Activated CD8-positive, alpha-beta memory T cell treated with anti-CD3 and anti-CD28 coated beads, Interleukin-2, amount 10 ng/mL, durations not matched to agents 7 days and 5 days (primary cell): ENCODE data around the gene GNLY. TPM values are rescaled to one million over a fixed set of nuclear protein-coding genes. Genes with fewer than 3 reads are reported as not detected.

Experiments used
- ATAC-seq: fragments of 150-1000 bp; cut with Tn5 transposase; one replicate; pipeline ENCODE4 v1.10.0; 2021; ENCODE audit warnings: moderate library complexity
- CTCF ChIA-PET: fragments of 350-600 bp; sonication (Branson Sonifier 250); formaldehyde crosslinking; loops from one replicate; lab custom pipeline; 2021; ENCODE audit warnings: antibody characterized with exemption; lab: Charles Lee
- DNase-seq: peaks from one replicate; pipeline ENCODE4 v3.0.0-alpha.2; 2020
- H3K27ac Mint-ChIP-seq: one replicate; pipeline ENCODE4 v1.8.0; 2021; ENCODE audit warnings: mild to moderate bottlenecking, mixed read lengths
- H3K27me3 Mint-ChIP-seq: one replicate; pipeline ENCODE4 v1.8.0; 2021; ENCODE audit warnings: mixed read lengths
- H3K36me3 Mint-ChIP-seq: one replicate; pipeline ENCODE4 v1.8.0; 2021; ENCODE audit warnings: mild to moderate bottlenecking, mixed read lengths
- H3K4me1 Mint-ChIP-seq: one replicate; pipeline ENCODE4 v1.8.0; 2021; ENCODE audit warnings: mixed read lengths
- H3K4me3 Mint-ChIP-seq: one replicate; pipeline ENCODE4 v1.8.0; 2021; ENCODE audit warnings: mild to moderate bottlenecking, moderate library complexity, mixed read lengths
- H3K9me3 Mint-ChIP-seq: one replicate; pipeline ENCODE4 v1.8.0; 2022; ENCODE audit warnings: low read depth, mixed read lengths
- total RNA-seq, 2 experiments: library from RNA; stranded (reverse); gene quantifications; one replicate each; pipeline ENCODE4 v1.2.3, GENCODE V29; 2021

The GNLY gene
- total RNA-seq, 2 experiments from 2014 or later = 364 to 1,915 TPM

- Mint-ChIP-seq H3K27ac (no peak overlapping the region), H3K4me1 (peaks cover 9% of the 10 kb centered on the region), H3K4me3 (no peak overlapping the region), H3K9me3 (no peaks in the 10 kb centered on the region), H3K36me3 (no peaks in the 10 kb centered on the region), H3K27me3 (peaks cover 38% of the 10 kb centered on the region)
- CTCF ChIA-PET = interaction anchor here (0.6 to 2.5 kb wide), 16 partner anchors 10 to 726 kb away, joined by 3 to 93 read pairs (median 10); partner anchors contain the start of gene ATOH8
- ATAC-seq (no peak), DNase-seq (no peak)
Observed at GRCh38 chr2:85729825-85730510, 35.8 kb downstream of the GNLY start.

DNA sequence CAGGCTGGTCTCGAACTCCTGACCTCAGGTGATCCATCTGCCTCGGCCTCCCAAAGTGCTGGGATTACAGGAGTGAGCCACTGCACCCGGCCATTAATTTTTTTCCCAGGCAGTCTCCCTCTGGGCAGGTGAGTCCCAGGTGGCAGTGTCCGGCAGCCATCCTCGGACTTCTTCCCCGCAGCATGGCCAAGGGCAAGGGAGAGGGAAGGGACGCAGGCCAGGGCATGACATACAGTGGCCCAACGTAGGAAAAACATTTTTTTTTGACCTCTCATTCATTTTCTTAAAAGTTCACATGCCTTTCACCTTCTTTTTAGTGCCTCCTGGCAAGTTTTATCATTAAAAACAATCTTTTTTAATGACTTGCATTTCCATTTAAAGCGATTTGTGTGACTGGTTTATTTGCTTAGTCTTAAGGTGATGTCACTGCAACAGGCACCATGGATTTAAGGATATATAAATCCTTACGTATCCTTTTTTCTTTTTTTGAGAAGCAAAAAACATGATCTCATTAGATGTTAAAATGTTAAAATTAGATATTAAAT is 36.6 kb downstream of the GNLY start:
- peaks cover 9% of the 10 kb centered on the region for H3K4me1 Mint-ChIP-seq
- DNase-seq (no peak), ATAC-seq (no peak)
- H3K27me3 Mint-ChIP-seq = peaks cover 39% of the 10 kb centered on the region
- CTCF ChIA-PET = interaction anchor here (2.2 to 2.5 kb wide), 4 partner anchors 10 to 153 kb away, joined by 6 to 93 read pairs (median 18); no protein-coding TSS in a partner anchor
- no peaks in the 10 kb centered on the region for H3K9me3 Mint-ChIP-seq
- no peak overlapping the region for H3K27ac Mint-ChIP-seq
- no peak overlapping the region for H3K4me3 Mint-ChIP-seq
- no peaks in the 10 kb centered on the region for H3K36me3 Mint-ChIP-seq

DNA sequence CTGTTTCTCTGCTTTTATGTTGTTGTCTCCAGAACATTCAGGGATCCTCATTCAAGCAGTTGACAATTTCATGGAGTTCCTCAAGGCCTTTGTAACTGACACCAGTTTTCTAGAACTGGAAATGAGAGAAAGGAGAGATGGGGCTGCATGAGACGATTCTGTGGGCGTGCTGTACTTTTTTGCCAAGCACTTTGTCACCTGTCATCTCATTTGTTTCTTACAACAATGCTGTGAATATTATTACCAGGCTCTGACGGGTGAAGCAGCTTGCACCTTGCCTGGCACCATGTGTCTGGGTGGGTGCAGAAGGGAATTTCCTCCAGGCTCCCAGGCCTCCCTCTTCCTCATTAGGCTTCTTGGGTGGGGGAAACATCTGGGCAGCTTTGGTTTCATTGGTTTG is 37.4 kb downstream of the GNLY start:
- no peak overlapping the region for H3K27ac Mint-ChIP-seq
- no peaks in the 10 kb centered on the region for H3K9me3 Mint-ChIP-seq
- no peak for DNase-seq
- no peak overlapping the region for H3K4me3 Mint-ChIP-seq
- H3K27me3 Mint-ChIP-seq = peaks cover 44% of the 10 kb centered on the region
- no peaks in the 10 kb centered on the region for H3K36me3 Mint-ChIP-seq
- CTCF ChIA-PET = interaction anchor here (0.7 to 3.1 kb wide), 4 partner anchors 17 to 94 kb away, joined by 3 to 12 read pairs (median 3); no protein-coding TSS in a partner anchor
- ATAC-seq = no peak
- H3K4me1 Mint-ChIP-seq = peaks cover 9% of the 10 kb centered on the region

DNA sequence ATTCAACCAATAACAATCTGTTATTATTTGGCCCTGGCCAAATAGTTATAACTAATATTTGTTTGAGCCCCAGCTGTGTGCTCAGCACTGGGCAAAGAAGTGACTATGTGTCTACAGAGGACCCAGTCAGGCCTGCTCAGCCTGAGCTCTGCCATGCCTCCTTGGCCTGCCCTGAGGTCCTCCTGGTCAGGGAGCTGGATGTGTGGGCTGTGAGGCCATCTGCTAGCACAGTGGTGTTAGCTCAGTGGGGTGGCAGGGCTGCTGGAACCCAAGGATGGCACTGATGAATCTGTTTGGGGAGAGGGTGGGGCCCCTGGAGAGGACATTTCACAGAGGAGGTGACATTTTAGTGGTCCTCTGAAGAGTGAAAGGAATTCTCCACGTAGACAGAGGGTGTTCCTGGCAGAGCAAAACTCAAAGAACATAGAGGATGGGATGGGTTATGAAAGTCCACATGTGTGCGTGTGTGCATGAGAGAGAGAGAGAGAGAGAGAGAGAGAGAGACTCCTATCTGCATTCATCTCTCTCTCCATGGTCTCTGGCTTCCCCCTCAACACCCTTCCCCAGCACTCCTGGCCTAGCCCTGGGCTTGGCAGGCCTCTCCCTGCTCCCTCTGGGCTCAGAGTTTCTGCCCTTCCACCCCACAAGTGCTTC is 38.4 kb downstream of the GNLY start:
- no peaks in the 10 kb centered on the region for H3K36me3 Mint-ChIP-seq
- no peak overlapping the region for H3K27ac Mint-ChIP-seq
- CTCF ChIA-PET = interaction anchor here (1.1 to 3.1 kb wide), 3 partner anchors 29 to 95 kb away, joined by 3 to 12 read pairs (median 3); no protein-coding TSS in a partner anchor
- DNase-seq (no peak), ATAC-seq (no peak)
- no peak overlapping the region for H3K4me3 Mint-ChIP-seq
- H3K27me3 Mint-ChIP-seq = peaks cover 47% of the 10 kb centered on the region
- peaks cover 9% of the 10 kb centered on the region for H3K4me1 Mint-ChIP-seq
- H3K9me3 Mint-ChIP-seq = no peaks in the 10 kb centered on the region

- Mint-ChIP-seq H3K4me3 (no peak overlapping the region), H3K4me1 (peaks cover 9% of the 10 kb centered on the region), H3K36me3 (no peaks in the 10 kb centered on the region), H3K27ac (no peak overlapping the region), H3K9me3 (no peaks in the 10 kb centered on the region), H3K27me3 (peaks cover 47% of the 10 kb centered on the region)
- ATAC-seq (no peak), DNase-seq (no peak)
- CTCF ChIA-PET = interaction anchor here (3.1 kb wide), 1 partner anchor 81 kb away, joined by 12 read pairs; no protein-coding TSS in a partner anchor
Observed at GRCh38 chr2:85733121-85733960, 39.2 kb downstream of the GNLY start.

GRCh38 chr2:85734015-85734414 is 39.9 kb downstream of the GNLY start:
- Mint-ChIP-seq H3K4me1 (peaks cover 8% of the 10 kb centered on the region), H3K4me3 (no peak overlapping the region), H3K27me3 (peaks cover 46% of the 10 kb centered on the region), H3K27ac (no peak overlapping the region), H3K9me3 (no peaks in the 10 kb centered on the region), H3K36me3 (no peaks in the 10 kb centered on the region)
- no peak for DNase-seq
- CTCF ChIA-PET = interaction anchor here (1.4 to 3.1 kb wide), 3 partner anchors 9 to 94 kb away, joined by 3 to 12 read pairs (median 7); no protein-coding TSS in a partner anchor
- ATAC-seq = no peak

DNA sequence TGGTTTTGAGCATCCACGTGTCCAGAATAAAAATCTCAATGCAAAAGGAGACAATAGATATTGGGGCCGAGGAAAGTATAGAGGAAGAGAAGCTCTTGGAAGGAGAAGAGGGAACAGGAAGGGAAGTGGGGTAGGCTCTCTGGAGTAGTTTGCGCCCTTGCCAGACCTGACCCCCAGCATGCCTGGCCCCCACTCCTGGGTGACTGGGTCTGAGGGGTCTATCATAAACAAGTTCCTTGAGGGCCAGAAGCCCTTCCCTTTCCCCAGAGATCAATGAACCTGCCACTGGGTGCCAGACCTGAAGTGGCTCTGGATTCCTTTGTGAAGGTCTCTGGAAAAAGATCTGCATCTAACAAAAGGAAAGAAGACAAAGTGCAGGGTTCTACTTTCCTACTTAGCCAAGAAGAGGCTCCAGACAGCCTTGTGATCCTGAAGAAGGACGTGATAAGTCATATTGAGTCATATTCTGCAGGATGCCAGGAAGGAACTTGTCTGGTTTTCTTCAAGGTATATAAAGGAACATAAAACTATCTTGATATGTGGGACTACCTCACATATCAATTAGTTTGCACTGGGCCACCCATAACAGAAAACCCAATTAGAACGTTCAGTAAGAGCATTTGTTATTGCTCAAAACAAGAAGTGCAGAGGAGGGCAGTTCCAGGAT is 40.9 kb downstream of the GNLY start:
- H3K27me3 Mint-ChIP-seq = peaks cover 47% of the 10 kb centered on the region
- ATAC-seq (no peak), DNase-seq (no peak)
- H3K4me3 Mint-ChIP-seq = no peak overlapping the region
- H3K36me3 Mint-ChIP-seq = no peaks in the 10 kb centered on the region
- H3K27ac Mint-ChIP-seq = no peak overlapping the region
- H3K9me3 Mint-ChIP-seq = no peaks in the 10 kb centered on the region
- CTCF ChIA-PET = interaction anchor here (0.9 to 2.3 kb wide), 6 partner anchors 10 to 93 kb away, joined by 3 to 7 read pairs (median 4); no protein-coding TSS in a partner anchor
- H3K4me1 Mint-ChIP-seq = no peaks in the 10 kb centered on the region

DNA sequence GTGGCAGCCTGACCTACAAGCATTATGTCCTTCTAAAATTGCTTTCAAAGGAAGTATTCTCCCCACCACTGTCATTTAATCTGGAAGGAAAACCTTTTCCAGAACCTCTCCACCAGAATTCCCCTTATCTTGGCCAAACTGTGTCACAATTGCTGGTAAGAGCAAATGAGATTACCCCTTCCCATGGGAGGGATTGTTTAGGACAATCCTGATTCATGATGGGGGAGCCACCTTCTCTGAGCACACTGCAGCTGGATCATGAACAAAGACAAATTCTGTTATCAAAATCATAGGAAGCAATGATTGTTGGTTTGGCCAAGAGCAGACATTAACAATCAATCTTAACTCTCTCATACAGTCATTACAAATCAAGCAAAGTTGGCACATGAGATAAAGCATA is 41.5 kb downstream of the GNLY start:
- Mint-ChIP-seq H3K9me3 (no peaks in the 10 kb centered on the region), H3K4me1 (no peaks in the 10 kb centered on the region), H3K27me3 (peaks cover 51% of the 10 kb centered on the region), H3K27ac (no peak overlapping the region), H3K4me3 (no peak overlapping the region), H3K36me3 (no peaks in the 10 kb centered on the region)
- CTCF ChIA-PET = interaction anchor here (0.9 to 2.3 kb wide), 8 partner anchors 10 to 345 kb away, joined by 3 to 7 read pairs (median 4); no protein-coding TSS in a partner anchor
- DNase-seq = no peak
- no peak for ATAC-seq

DNA sequence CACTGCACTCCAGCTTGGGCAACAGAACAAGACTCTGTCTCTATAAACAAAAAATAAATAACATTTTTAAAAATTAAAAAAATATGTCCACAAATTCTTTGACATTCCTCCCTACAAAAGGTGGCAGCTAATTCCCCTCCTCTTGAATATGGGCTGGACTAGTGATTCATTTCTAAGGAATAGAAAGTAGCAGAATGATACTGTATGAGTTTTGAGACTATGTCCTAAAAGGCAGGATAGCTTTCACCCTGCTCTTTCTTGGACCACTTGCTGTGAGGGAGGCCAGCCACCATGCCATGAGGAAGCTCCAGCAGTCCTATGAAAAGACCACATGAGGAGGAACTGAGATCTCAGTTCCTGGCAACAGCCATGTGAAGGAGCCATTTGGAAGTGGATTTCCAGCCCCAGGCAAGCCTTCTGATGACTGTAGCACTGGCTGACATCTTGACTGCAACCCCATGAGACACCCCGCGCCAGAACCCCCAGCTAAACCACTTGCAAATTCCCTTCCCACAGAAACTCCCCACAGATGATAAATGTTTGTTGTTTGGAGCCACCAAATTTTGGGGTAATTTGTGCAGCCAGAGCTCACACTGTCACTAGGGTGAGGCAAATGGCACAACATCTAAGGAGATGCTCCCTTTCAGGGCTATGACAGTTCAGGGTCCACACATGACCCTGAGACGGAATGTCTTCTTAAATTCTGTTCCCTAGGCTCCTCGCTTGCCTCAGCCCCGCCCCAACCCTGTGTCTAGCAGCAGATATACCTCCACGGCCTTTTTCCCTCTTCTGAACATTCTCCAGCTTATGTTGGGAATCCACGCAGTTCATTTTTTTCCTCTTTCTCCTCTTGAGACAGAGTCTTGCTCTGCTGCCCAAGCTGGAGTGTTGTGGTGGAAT is 42.5 kb downstream of the GNLY start:
- CTCF ChIA-PET = interaction anchor here (0.6 to 2.4 kb wide), 9 partner anchors 8 to 344 kb away, joined by 3 to 9 read pairs (median 3); partner anchors contain the start of gene ATOH8
- Mint-ChIP-seq H3K36me3 (no peaks in the 10 kb centered on the region), H3K27me3 (peaks cover 58% of the 10 kb centered on the region), H3K9me3 (no peaks in the 10 kb centered on the region), H3K4me1 (no peaks in the 10 kb centered on the region), H3K4me3 (no peak overlapping the region), H3K27ac (no peak overlapping the region)
- no peak for DNase-seq
- no peak for ATAC-seq

GRCh38 chr2:85737481-85737880 is 43.3 kb downstream of the GNLY start:
- Mint-ChIP-seq H3K4me3 (no peak overlapping the region), H3K27me3 (peaks cover 65% of the 10 kb centered on the region), H3K36me3 (no peaks in the 10 kb centered on the region), H3K9me3 (no peaks in the 10 kb centered on the region), H3K4me1 (no peaks in the 10 kb centered on the region), H3K27ac (no peak overlapping the region)
- ATAC-seq (no peak), DNase-seq (no peak)
- CTCF ChIA-PET = interaction anchor here (0.6 to 2.4 kb wide), 6 partner anchors 9 to 343 kb away, joined by 3 to 9 read pairs (median 4); partner anchors contain the start of gene ATOH8

DNA sequence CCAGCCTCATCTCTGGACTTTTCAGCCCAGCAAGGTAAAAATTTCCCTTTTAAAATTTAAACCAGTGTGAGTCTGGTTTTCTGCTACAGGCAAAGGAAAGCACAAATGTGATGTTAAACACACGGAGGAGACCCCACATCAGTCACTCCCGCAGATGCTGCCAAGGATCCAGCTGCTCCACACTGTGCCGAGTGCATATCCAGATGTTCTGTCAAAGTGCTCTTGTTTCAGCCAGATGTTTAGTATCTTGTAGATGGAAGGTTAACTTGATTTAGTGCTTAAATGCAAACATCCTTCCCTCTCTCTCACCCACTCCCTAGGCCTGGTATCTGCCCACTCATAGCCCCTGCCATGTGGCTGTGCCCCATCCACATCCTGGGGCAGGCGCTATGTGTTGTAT is 43.8 kb downstream of the GNLY start:
- no peaks in the 10 kb centered on the region for H3K9me3 Mint-ChIP-seq
- H3K27me3 Mint-ChIP-seq = peaks cover 68% of the 10 kb centered on the region
- CTCF ChIA-PET = interaction anchor here (1.2 to 2.4 kb wide), 2 partner anchors 9 to 281 kb away, joined by 3 to 9 read pairs; no protein-coding TSS in a partner anchor
- no peaks in the 10 kb centered on the region for H3K36me3 Mint-ChIP-seq
- H3K27ac Mint-ChIP-seq = no peak overlapping the region
- H3K4me1 Mint-ChIP-seq = no peaks in the 10 kb centered on the region
- H3K4me3 Mint-ChIP-seq = no peak overlapping the region
- DNase-seq (no peak), ATAC-seq (no peak)
